ENCODE measurements around the gene ARFGEF3. TPM values are rescaled to one million over a fixed set of nuclear protein-coding genes. Genes with fewer than 3 reads are reported as not detected.

The ARFGEF3 gene
- total RNA-seq, 2 experiments from 2014 or later = 0.05 to 0.08 TPM

GRCh38 chr6:138291849-138292181, 130.1 kb downstream of the ARFGEF3 start:
- ATAC-seq = no peak
- CTCF ChIA-PET = no interaction called here

GRCh38 chr6:138292482-138292881, 130.7 kb downstream of the ARFGEF3 start:
- Mint-ChIP-seq H3K4me1 (ENCODE audit: low read depth) (peaks cover 4% of the 10 kb centered on the region), H3K9me3 (ENCODE audit: insufficient read depth) (no peaks in the 10 kb centered on the region), H3K4me3 (no peak overlapping the region), H3K27ac (no peak overlapping the region), H3K27me3 (ENCODE audit: low read depth) (no peaks in the 10 kb centered on the region), H3K36me3 (ENCODE audit: low read depth) (no peaks in the 10 kb centered on the region)
- DNase-seq (no peak), ATAC-seq (no peak)
- POLR2A ChIA-PET = interaction anchor here (0.6 kb wide), 1 partner anchor 139 kb away, joined by 3 read pairs; no protein-coding TSS in a partner anchor
- CTCF ChIA-PET = no interaction called here

More at GRCh38 chr6:138291849-138292181, 130.1 kb downstream of the ARFGEF3 start:
- Mint-ChIP-seq H3K36me3 (ENCODE audit: low read depth) (no peaks in the 10 kb centered on the region), H3K4me1 (ENCODE audit: low read depth) (peaks cover 4% of the 10 kb centered on the region), H3K9me3 (ENCODE audit: insufficient read depth) (no peaks in the 10 kb centered on the region), H3K27me3 (ENCODE audit: low read depth) (no peaks in the 10 kb centered on the region), H3K4me3 (no peak overlapping the region), H3K27ac (no peak overlapping the region)
- POLR2A ChIA-PET = no interaction called here
- DNase-seq = no peak

- DNase-seq = no peak
- POLR2A ChIA-PET = no interaction called here
- H3K4me3 Mint-ChIP-seq = no peak overlapping the region
Measured at GRCh38 chr6:138293428-138294395, 132.0 kb downstream of the ARFGEF3 start.

GRCh38 chr6:138296381-138296780, 134.6 kb downstream of the ARFGEF3 start:
- Mint-ChIP-seq H3K4me1 (ENCODE audit: low read depth) (no peaks in the 10 kb centered on the region), H3K27me3 (ENCODE audit: low read depth) (peaks cover 8% of the 10 kb centered on the region), H3K9me3 (ENCODE audit: insufficient read depth) (no peaks in the 10 kb centered on the region), H3K4me3 (no peak overlapping the region), H3K36me3 (ENCODE audit: low read depth) (no peaks in the 10 kb centered on the region), H3K27ac (no peak overlapping the region)
- ChIA-PET POLR2A (no interaction called here), CTCF (no interaction called here)
- no peak for DNase-seq
- ATAC-seq = no peak

More at GRCh38 chr6:138293428-138294395, 132.0 kb downstream of the ARFGEF3 start:
- peaks cover 3% of the 10 kb centered on the region for H3K27me3 Mint-ChIP-seq (ENCODE audit: low read depth)
- H3K9me3 Mint-ChIP-seq (ENCODE audit: insufficient read depth) = no peaks in the 10 kb centered on the region
- ATAC-seq = no peak
- H3K4me1 Mint-ChIP-seq (ENCODE audit: low read depth) = peaks cover 4% of the 10 kb centered on the region
- no peaks in the 10 kb centered on the region for H3K36me3 Mint-ChIP-seq (ENCODE audit: low read depth)
- CTCF ChIA-PET = no interaction called here
- no peak overlapping the region for H3K27ac Mint-ChIP-seq

GRCh38 chr6:138296786-138297185, 135.0 kb downstream of the ARFGEF3 start:
- Mint-ChIP-seq H3K9me3 (ENCODE audit: insufficient read depth) (no peaks in the 10 kb centered on the region), H3K27ac (no peak overlapping the region), H3K4me1 (ENCODE audit: low read depth) (no peaks in the 10 kb centered on the region), H3K27me3 (ENCODE audit: low read depth) (peaks cover 11% of the 10 kb centered on the region), H3K4me3 (no peak overlapping the region), H3K36me3 (ENCODE audit: low read depth) (no peaks in the 10 kb centered on the region)
- POLR2A ChIA-PET = no interaction called here
- ATAC-seq = no peak
- CTCF ChIA-PET = interaction anchor here (1.0 kb wide), 1 partner anchor 9 kb away, joined by 6 read pairs; no protein-coding TSS in a partner anchor
- DNase-seq = no peak

GRCh38 chr6:138297761-138298298, 136.1 kb downstream of the ARFGEF3 start:
- ATAC-seq = no peak
- no peaks in the 10 kb centered on the region for H3K36me3 Mint-ChIP-seq (ENCODE audit: low read depth)
- POLR2A ChIA-PET = no interaction called here
- H3K4me1 Mint-ChIP-seq (ENCODE audit: low read depth) = no peaks in the 10 kb centered on the region
- H3K9me3 Mint-ChIP-seq (ENCODE audit: insufficient read depth) = no peaks in the 10 kb centered on the region
- no peak for DNase-seq
- CTCF ChIA-PET = interaction anchor here (0.9 to 1.0 kb wide), 2 partner anchors 9 to 10 kb away, joined by 3 to 6 read pairs; no protein-coding TSS in a partner anchor
- H3K4me3 Mint-ChIP-seq = no peak overlapping the region
- H3K27me3 Mint-ChIP-seq (ENCODE audit: low read depth) = peaks cover 18% of the 10 kb centered on the region
- no peak overlapping the region for H3K27ac Mint-ChIP-seq

GRCh38 chr6:138300469-138300868, 138.7 kb downstream of the ARFGEF3 start:
- no peak overlapping the region for H3K4me3 Mint-ChIP-seq
- no peaks in the 10 kb centered on the region for H3K4me1 Mint-ChIP-seq (ENCODE audit: low read depth)
- ATAC-seq (no peak), DNase-seq (no peak)
- no peak overlapping the region for H3K27ac Mint-ChIP-seq
- CTCF ChIA-PET = no interaction called here
- no peaks in the 10 kb centered on the region for H3K9me3 Mint-ChIP-seq (ENCODE audit: insufficient read depth)
- H3K36me3 Mint-ChIP-seq (ENCODE audit: low read depth) = no peaks in the 10 kb centered on the region
- H3K27me3 Mint-ChIP-seq (ENCODE audit: low read depth) = peaks cover 19% of the 10 kb centered on the region
- POLR2A ChIA-PET = no interaction called here

GRCh38 chr6:138302554-138302953, 140.8 kb downstream of the ARFGEF3 start:
- peaks cover 23% of the 10 kb centered on the region for H3K27me3 Mint-ChIP-seq (ENCODE audit: low read depth)
- POLR2A ChIA-PET = no interaction called here
- CTCF ChIA-PET = no interaction called here
- no peak for DNase-seq
- H3K4me1 Mint-ChIP-seq (ENCODE audit: low read depth) = no peaks in the 10 kb centered on the region
- no peak overlapping the region for H3K27ac Mint-ChIP-seq
- H3K36me3 Mint-ChIP-seq (ENCODE audit: low read depth) = no peaks in the 10 kb centered on the region
- ATAC-seq = no peak
- H3K4me3 Mint-ChIP-seq = no peak overlapping the region
- no peaks in the 10 kb centered on the region for H3K9me3 Mint-ChIP-seq (ENCODE audit: insufficient read depth)

- POLR2A ChIA-PET = no interaction called here
- no peak for ATAC-seq
Measured at GRCh38 chr6:138307352-138307751, 145.6 kb downstream of the ARFGEF3 start.

GRCh38 chr6:138307816-138308730, 146.3 kb downstream of the ARFGEF3 start:
- CTCF ChIA-PET = no interaction called here
- H3K36me3 Mint-ChIP-seq (ENCODE audit: low read depth) = no peaks in the 10 kb centered on the region
- no peaks in the 10 kb centered on the region for H3K4me1 Mint-ChIP-seq (ENCODE audit: low read depth)
- ATAC-seq = no peak
- no peaks in the 10 kb centered on the region for H3K9me3 Mint-ChIP-seq (ENCODE audit: insufficient read depth)
- H3K4me3 Mint-ChIP-seq = no peak overlapping the region
- H3K27me3 Mint-ChIP-seq (ENCODE audit: low read depth) = peaks cover 6% of the 10 kb centered on the region
- DNase-seq = no peak
- POLR2A ChIA-PET = no interaction called here
- no peak overlapping the region for H3K27ac Mint-ChIP-seq

More at GRCh38 chr6:138307352-138307751, 145.6 kb downstream of the ARFGEF3 start:
- no peak for DNase-seq
- CTCF ChIA-PET = interaction anchor here (1.1 kb wide), 1 partner anchor 202 kb away, joined by 3 read pairs; no protein-coding TSS in a partner anchor
- Mint-ChIP-seq H3K4me3 (no peak overlapping the region), H3K4me1 (ENCODE audit: low read depth) (no peaks in the 10 kb centered on the region), H3K27ac (no peak overlapping the region), H3K27me3 (ENCODE audit: low read depth) (peaks cover 10% of the 10 kb centered on the region), H3K36me3 (ENCODE audit: low read depth) (no peaks in the 10 kb centered on the region), H3K9me3 (ENCODE audit: insufficient read depth) (no peaks in the 10 kb centered on the region)

GRCh38 chr6:138308731-138309110, 147.0 kb downstream of the ARFGEF3 start:
- ChIA-PET CTCF (no interaction called here), POLR2A (no interaction called here)
- H3K4me3 Mint-ChIP-seq = no peak overlapping the region
- DNase-seq (no peak), ATAC-seq (no peak)
- H3K36me3 Mint-ChIP-seq (ENCODE audit: low read depth) = no peaks in the 10 kb centered on the region
- no peaks in the 10 kb centered on the region for H3K4me1 Mint-ChIP-seq (ENCODE audit: low read depth)
- H3K9me3 Mint-ChIP-seq (ENCODE audit: insufficient read depth) = no peaks in the 10 kb centered on the region
- no peak overlapping the region for H3K27ac Mint-ChIP-seq
- peaks cover 6% of the 10 kb centered on the region for H3K27me3 Mint-ChIP-seq (ENCODE audit: low read depth)

- ChIA-PET CTCF (no interaction called here), POLR2A (no interaction called here)
- peaks cover 6% of the 10 kb centered on the region for H3K27me3 Mint-ChIP-seq (ENCODE audit: low read depth)
- H3K36me3 Mint-ChIP-seq (ENCODE audit: low read depth) = no peaks in the 10 kb centered on the region
- DNase-seq (no peak), ATAC-seq (no peak)
- no peaks in the 10 kb centered on the region for H3K4me1 Mint-ChIP-seq (ENCODE audit: low read depth)
- H3K4me3 Mint-ChIP-seq = no peak overlapping the region
- no peak overlapping the region for H3K27ac Mint-ChIP-seq
- H3K9me3 Mint-ChIP-seq (ENCODE audit: insufficient read depth) = no peaks in the 10 kb centered on the region
Measured at GRCh38 chr6:138309695-138310094, 148.0 kb downstream of the ARFGEF3 start.

All from activated CD8-positive, alpha-beta T cell treated with anti-CD3 and anti-CD28 coated beads, Interleukin-2, amount 10 ng/mL, durations not matched to agents 7 days and 5 days (primary cell).